GM19351 (cell line): ENCODE data around the gene STAT1.
"Not testable (repeated sequence)": the region's sequence is repeated elsewhere in the genome, so short reads cannot be mapped to it uniquely, and the experiment has no call there.

Experiments
- ATAC-seq: cut with Tn5 transposase; IDR thresholded peaks from one replicate; pipeline ENCODE4 v1.9.1; 2021; ENCODE audit warnings: mild to moderate bottlenecking, moderate library complexity; ENCODE audit not compliant: unreplicated experiment

STAT1 gene

DNA sequence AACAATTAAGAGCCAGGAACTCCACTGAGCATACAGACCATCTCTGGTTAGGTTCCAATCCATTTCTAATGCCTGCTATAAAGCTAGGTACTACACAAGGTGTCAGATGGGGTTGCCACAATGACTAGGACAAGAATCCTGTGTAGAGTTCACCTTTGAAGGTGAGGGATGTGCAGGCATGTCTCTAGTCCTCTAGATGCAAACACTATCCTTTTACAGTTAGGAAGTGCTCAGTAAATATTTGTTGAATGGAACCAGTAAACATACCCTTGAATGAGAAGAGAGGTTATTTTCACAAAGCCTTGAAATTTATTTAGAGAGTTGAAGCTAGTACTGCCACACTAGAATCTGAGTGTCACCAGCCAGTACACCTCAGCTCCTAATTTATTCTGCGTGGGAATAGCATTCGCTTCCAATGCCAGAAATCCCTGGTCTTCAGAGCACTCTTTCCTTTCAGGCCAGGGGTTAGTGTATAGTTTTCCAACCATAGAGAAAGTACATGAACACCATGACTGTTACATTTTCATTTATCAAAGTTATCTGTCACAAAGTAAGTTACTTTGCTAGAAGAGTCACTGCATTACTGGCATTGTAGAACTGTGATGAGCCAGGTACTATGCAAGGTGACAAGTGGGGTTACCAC lies 48.3 kb downstream of the STAT1 start:
- ATAC-seq: no peak

GRCh38 chr2:190964170-190964795 lies 49.7 kb downstream of the STAT1 start:
- ATAC-seq: no peak

DNA sequence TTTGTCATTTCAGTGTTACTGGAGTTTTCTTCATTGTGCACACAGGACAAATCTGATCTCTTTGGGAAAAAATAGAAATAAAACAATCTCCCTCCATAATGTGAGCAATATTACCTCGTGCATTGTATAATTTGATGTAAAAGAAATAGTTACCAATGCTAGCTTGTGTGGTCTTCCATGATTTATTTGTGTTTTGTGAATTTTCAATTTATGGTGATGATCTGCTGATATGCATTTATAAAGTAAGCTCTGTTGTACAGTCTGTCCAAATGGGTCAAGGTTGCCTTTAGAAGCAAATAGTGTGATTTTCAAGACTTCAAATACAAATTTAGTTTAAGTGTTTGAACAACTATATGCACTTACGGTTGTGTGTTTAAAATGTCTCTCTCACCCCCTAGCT lies 50.9 kb downstream of the STAT1 start:
- no peak for ATAC-seq

GRCh38 chr2:190961918-190962487 lies 52.0 kb downstream of the STAT1 start:
- peak; percentile 49 for ATAC-seq

DNA sequence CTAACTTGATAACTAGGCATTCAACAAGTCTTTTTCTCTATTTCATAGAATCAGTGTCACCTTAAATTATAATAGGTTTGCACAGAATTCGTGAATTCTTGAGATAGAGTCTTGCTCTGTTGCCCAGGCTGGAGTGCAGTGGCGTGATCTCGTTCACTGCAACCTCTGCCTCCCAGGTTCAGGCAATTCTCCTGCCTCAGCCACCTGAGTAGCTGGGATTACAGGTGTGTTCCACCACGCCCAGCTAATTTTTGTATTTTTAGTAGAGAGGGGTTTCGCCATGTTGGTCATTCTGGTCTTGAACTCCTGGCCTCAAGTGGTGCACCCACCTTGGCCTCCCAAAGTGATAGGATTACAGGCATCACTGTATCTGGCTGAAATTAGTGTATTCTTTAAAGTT lies 52.9 kb downstream of the STAT1 start:
- not testable (repeated sequence) for ATAC-seq

DNA sequence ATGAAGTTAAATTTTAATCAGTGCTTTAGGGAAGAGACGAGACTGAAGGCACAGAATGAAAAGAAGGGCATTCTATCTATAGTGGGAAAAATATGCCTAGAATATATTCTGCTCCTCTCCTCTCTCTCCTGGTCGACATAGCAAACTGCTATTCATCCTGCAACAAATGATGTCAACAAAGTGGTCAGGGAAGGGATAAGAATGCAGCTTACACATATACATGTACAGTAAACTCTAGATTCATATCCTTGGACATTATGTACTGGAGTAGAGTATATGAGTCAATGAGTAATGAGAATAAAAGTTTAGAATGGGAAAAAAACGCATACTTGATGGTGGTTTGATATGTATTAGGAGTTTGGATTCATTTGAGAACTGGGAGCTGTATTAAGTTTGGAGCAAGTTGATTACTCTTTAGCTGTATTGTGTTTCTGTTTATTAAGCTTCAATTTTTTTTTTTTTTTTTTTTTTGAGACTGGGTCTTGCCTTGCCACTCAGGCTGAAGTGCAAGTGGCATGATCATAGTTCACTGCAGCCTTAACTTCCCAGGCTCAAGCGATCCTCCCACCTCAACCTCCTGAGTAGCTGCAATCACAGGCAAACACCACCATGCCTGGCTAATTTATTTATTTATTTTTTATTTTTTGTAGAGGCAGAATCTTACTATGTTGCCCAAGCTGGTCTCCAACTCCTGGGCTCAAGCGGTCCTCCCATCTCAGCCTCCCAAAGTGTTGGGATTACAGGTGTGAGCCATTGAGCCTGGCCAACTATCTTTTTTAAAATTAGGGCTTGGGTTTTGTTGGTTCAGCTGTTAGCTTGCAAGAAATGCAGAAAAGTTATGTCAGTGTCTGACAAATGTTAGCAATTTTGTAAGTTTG lies 53.8 kb downstream of the STAT1 start:
- ATAC-seq: no peak

DNA sequence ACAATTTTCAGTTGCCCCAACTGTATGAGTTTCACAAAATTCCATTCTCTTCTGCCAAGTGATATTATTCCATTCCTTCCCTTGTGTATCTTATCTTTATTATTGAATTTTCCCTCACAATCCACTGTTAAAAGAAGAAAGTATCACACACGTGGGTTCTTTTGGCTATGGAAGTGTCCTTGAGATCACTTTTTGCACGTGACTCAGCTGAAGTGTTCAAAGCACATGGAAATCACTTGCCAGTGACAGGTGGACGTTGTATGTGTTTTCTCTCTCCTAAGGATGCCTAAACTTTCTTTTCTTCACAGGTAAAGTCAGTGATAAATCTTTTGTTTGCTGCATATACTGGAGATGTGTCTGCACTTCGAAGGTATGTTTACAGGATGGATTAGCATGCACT lies 60.7 kb downstream of the STAT1 start:
- no peak for ATAC-seq

DNA sequence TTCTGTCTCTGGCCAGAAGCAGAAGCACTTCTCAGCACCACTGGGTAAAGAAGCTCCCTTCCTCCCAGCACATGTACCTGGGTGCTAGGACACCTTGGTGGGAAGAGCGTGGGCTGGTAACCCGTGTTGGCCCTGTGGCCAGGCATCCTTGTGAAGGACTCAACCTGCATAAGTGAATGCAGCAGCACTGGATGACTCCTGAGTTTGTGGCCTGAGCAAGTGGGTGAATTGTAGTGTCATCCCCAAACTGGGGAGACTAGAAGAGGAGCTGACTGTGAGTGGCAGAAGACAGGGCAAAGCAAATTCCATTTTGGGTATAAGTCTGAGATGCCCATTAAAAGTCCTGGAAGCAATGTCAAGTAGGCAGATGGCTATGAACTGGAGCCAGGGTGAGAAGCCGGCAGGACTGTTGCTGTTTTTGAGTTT lies 63.4 kb downstream of the STAT1 start:
- ATAC-seq: no peak

DNA sequence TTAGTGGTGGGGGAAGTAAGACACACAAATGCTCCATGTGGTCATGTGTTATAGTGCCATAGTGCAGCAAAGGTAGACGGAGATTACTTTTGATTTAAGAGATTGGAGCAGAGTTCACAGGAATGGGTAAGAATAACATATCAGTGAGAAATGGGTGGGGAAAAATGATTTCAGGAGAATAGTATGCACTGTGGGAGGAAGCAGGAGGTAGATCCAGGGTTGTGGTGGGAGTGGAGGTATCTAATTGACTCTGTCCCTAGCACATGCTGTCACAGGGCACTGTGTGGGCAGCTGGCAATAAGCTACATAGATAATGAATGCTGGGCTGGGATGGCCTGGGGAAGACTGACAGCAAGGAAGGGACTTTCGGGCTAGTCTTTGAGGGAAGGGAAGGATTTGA lies 65.3 kb downstream of the STAT1 start:
- no peak for ATAC-seq

DNA sequence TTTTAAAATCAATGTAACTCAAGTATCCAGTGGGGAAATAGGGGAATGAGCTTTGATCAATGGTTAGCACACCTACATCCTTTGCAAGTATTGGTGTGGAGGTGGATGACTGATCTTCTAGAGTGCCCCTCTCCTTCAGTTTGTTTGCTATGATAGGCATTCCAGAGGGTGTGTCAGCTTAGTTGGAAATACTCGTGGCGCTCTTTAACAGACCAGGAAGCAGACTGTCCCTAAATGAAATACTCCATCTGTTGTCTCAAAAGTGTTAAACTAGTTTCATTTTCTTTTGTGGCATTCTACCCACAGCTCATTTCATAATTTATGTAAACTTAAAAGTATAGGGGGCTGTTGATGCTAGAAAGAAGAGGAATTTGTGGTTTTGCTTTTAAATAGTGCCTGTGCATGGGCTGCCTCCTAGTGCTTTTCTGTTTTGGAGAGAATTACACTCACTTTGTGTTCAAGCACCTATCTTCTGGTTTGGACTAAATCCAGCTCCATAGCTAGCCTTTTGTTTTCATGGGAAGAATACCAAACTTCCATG lies 66.2 kb downstream of the STAT1 start:
- ATAC-seq: peak; percentile 71

DNA sequence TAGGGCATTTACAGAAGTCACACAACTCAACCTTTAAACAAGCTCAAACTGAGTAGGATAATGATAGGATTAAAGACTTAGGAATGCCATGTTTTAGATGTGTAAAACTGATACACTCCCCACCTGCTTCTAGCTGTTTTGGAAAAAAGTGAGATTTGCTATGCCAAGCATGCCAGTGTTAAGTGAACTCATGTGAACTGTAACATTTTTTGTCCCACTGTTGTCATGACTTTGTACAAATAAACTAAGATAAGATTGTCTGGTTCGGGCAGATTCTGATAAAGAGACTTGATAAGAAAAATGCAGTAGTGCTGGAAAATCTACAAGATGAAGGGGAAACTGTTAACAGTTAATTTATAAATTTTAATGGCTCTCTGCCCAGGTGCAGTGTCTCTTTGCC lies 66.8 kb downstream of the STAT1 start:
- no peak for ATAC-seq

GRCh38 chr2:190943706-190944105 lies 70.3 kb downstream of the STAT1 start:
- ATAC-seq: no peak

- no peak for ATAC-seq
Observed at GRCh38 chr2:190942697-190943096, 71.3 kb downstream of the STAT1 start.

DNA sequence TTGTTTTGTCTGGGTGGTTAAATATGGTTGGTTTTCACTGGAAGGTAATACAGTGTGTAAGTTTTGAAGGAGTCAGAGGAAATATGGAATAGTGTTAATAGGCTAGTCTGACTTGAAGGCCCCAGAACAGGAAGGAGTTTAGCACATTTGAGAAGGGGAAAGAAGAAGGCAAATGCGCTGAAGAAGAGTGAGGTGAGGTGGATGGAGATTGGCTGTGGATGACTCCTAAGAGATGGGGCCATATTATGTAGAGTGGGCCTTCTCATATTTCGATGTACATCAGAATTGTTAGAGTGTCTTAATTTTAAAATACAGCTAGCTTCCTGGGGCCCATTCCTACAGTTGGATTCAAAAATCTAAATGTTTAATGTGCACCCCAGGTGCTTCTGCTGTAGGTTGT lies 72.4 kb downstream of the STAT1 start:
- ATAC-seq: no peak

- ATAC-seq: no peak
Observed at GRCh38 chr2:190940454-190940853, 73.5 kb downstream of the STAT1 start.

- ATAC-seq: no peak
Observed at GRCh38 chr2:190938771-190939335, 75.1 kb downstream of the STAT1 start.

- ATAC-seq: no peak
Observed at GRCh38 chr2:190935054-190935453, 78.9 kb downstream of the STAT1 start.

GRCh38 chr2:190933361-190933760 lies 80.6 kb downstream of the STAT1 start:
- no peak for ATAC-seq

DNA sequence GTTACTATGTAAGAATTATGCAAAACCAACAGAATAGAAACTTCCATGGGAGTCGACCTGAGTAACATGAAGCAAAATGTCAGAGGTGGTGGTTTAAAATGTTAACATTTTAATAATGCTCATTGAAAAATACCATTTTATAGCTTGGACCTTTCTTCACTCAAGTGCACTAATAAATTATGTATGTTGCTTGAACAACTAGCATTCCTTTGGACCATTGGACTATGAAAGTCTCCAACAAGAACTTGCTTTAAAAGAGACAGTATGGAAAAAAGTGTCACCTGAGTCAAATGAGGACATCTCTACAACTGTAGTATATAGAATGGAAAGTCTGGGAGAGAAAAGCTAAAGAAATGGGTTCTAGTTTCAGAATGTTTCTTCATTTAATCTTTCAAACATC lies 81.5 kb downstream of the STAT1 start:
- no peak for ATAC-seq

DNA sequence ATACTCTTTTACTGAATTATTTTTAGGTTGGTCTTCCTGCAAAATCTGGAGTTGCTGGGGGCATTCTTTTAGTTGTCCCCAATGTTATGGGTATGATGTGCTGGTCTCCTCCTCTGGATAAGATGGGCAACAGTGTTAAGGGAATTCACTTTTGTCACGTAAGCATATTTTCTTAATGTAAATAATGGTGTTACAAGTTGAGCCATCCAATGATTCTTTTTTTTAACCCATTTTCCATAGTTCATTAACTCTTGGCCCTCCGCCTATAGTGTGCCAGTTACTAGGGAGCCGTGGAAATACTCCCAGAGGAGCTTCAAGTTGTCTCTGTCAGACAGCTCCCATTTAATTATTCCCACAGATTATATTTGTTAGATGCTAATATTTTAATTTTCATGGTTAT lies 83.6 kb downstream of the STAT1 start:
- ATAC-seq: no peak

DNA sequence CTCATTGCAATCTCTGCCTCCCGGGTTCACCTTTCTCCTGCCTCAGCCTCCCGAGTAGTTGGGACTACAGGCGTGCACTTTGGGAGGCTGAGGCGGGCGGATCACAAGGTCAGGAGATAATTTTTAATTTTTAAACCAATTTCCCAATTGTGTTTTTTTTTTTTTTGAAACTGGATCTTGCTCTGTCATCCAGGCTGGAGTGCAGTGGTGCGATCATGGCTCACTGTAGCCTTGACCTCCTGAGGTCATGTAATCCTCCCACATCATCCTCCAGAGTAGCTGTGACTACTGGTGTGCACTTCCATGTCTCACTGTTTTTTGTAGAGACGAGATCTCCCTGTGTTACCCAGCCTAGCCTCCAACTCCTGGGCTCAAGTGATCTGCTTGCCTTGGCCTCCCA lies 84.1 kb downstream of the STAT1 start:
- no peak for ATAC-seq
